Karpas-422 (cell line): ENCODE measurements around the gene EGLN2. TPM values are rescaled to one million over a fixed set of nuclear protein-coding genes. Genes with fewer than 3 reads are reported as not detected.
"Not testable (repeated sequence)": the region's sequence is repeated elsewhere in the genome, so short reads cannot be mapped to it uniquely, and the experiment has no call there.

Experiments used
- DNase-seq: peaks from one replicate; pipeline ENCODE4 v3.0.0-alpha.2; 2015
- H2AFZ ChIP-seq: fragments of 200-600 bp; sonication (generic); 2 replicates; pipeline ENCODE4 v1.6.1; 2014; ENCODE audit warnings: antibody characterized with exemption, low read length, mixed read lengths
- H3K27ac ChIP-seq: fragments of 200-600 bp; sonication (generic); 2 replicates; pipeline ENCODE4 v1.5.1; 2014; ENCODE audit warnings: mild to moderate bottlenecking, low read length, moderate library complexity
- H3K27me3 ChIP-seq: fragments of 200-600 bp; sonication (generic); 2 replicates; pipeline ENCODE4 v1.6.1; 2014; ENCODE audit warnings: low read length, mixed read lengths
- H3K36me3 ChIP-seq: fragments of 200-600 bp; sonication (generic); 2 replicates; pipeline ENCODE4 v1.6.1; 2014; ENCODE audit warnings: low read length, mixed read lengths; ENCODE audit not compliant: insufficient read depth
- H3K4me1 ChIP-seq: fragments of 200-600 bp; sonication (generic); 2 replicates; pipeline ENCODE4 v1.6.1; 2014; ENCODE audit warnings: mild to moderate bottlenecking, low read length, mixed read lengths
- H3K4me2 ChIP-seq: fragments of 200-600 bp; sonication (generic); 2 replicates; pipeline ENCODE4 v1.6.1; 2014; ENCODE audit warnings: low read length, low read depth, mild to moderate bottlenecking; ENCODE audit not compliant: poor library complexity, severe bottlenecking
- H3K4me3 ChIP-seq: fragments of 200-600 bp; sonication (generic); 2 replicates; pipeline ENCODE4 v1.5.1; 2014; ENCODE audit warnings: mild to moderate bottlenecking, antibody characterized with exemption, low read length, mixed read lengths
- H3K79me2 ChIP-seq: fragments of 200-600 bp; sonication (generic); 2 replicates; pipeline ENCODE4 v1.6.1; 2014; ENCODE audit warnings: mild to moderate bottlenecking, low read length, mixed read lengths
- H3K9ac ChIP-seq: fragments of 200-600 bp; sonication (generic); 2 replicates; pipeline ENCODE4 v1.6.0; 2014; ENCODE audit warnings: low read length
- H3K9me2 ChIP-seq: fragments of 200-600 bp; sonication (generic), shearing (Covaris generic); replicated peaks from 2 replicates; pipeline ENCODE4 v1.6.0; 2014; ENCODE audit warnings: mild to moderate bottlenecking, low read length, moderate library complexity; ENCODE audit not compliant: insufficient read depth
- H3K9me3 ChIP-seq: fragments of 300-700, 200-600 bp; sonication (generic); 2 replicates; pipeline ENCODE4 v1.6.1; 2014; ENCODE audit warnings: low read length, mixed read lengths
- H4K20me1 ChIP-seq: fragments of 200-600 bp; sonication (generic); 2 replicates; pipeline ENCODE4 v1.6.1; 2014; ENCODE audit warnings: mild to moderate bottlenecking, antibody characterized with exemption, low read length, low read depth; ENCODE audit not compliant: insufficient read depth
- total RNA-seq: library from RNA; depleted of rRNA; stranded (reverse); fragments of >200 nt; shearing (Covaris generic); gene quantifications from 2 replicates; pipeline ENCODE4 v1.2.3, GENCODE V29; 2014; ENCODE audit warnings: low replicate concordance

Gene EGLN2
- total RNA-seq, 1 experiment from 2014 or later = 49.4 TPM

- H3K27me3 ChIP-seq, H3K9ac ChIP-seq, H3K9me2 ChIP-seq, H3K27ac ChIP-seq, H2AFZ ChIP-seq, H3K4me3 ChIP-seq, H3K36me3 ChIP-seq, H3K4me2 ChIP-seq, H3K79me2 ChIP-seq, H3K9me3 ChIP-seq, H4K20me1 ChIP-seq, DNase-seq: not testable (repeated sequence)
- H3K4me1 ChIP-seq = peaks cover 13% of the 10 kb centered on the region
Observed at GRCh38 chr19:40824916-40825315, 25.9 kb downstream of the EGLN2 start.

- not testable (repeated sequence) for H3K4me2 ChIP-seq, H3K79me2 ChIP-seq, H2AFZ ChIP-seq, H3K9me3 ChIP-seq, H4K20me1 ChIP-seq, H3K27ac ChIP-seq, H3K9me2 ChIP-seq, H3K4me3 ChIP-seq, H3K27me3 ChIP-seq, DNase-seq, H3K36me3 ChIP-seq, H3K9ac ChIP-seq
- peaks cover 13% of the 10 kb centered on the region for H3K4me1 ChIP-seq
Observed at GRCh38 chr19:40825460-40826095, 26.6 kb downstream of the EGLN2 start.

GRCh38 chr19:40826312-40826698, 27.3 kb downstream of the EGLN2 start:
- not testable (repeated sequence) for H3K27ac ChIP-seq, H3K4me3 ChIP-seq, H3K9me3 ChIP-seq, H3K9me2 ChIP-seq, H4K20me1 ChIP-seq, H3K79me2 ChIP-seq, H3K4me2 ChIP-seq, H3K36me3 ChIP-seq, H3K27me3 ChIP-seq, H2AFZ ChIP-seq, DNase-seq, H3K9ac ChIP-seq
- H3K4me1 ChIP-seq = peaks cover 13% of the 10 kb centered on the region

GRCh38 chr19:40826699-40827385, 27.9 kb downstream of the EGLN2 start:
- not testable (repeated sequence) for DNase-seq, H3K9me3 ChIP-seq, H3K36me3 ChIP-seq, H3K27me3 ChIP-seq, H2AFZ ChIP-seq, H3K79me2 ChIP-seq, H3K4me3 ChIP-seq, H4K20me1 ChIP-seq, H3K4me2 ChIP-seq, H3K27ac ChIP-seq, H3K9me2 ChIP-seq, H3K9ac ChIP-seq
- peaks cover 13% of the 10 kb centered on the region for H3K4me1 ChIP-seq

- Histone ChIP-seq H3K4me2 (no peak overlapping the region), H3K36me3 (no peaks in the 10 kb centered on the region), H3K4me3 (no peak overlapping the region), H3K9me2 (no peaks in the 10 kb centered on the region), H4K20me1 (no peaks in the 10 kb centered on the region), H3K27ac (no peak overlapping the region), H3K27me3 (no peaks in the 10 kb centered on the region), H3K4me1 (peaks cover 8% of the 10 kb centered on the region), H3K79me2 (no peaks in the 10 kb centered on the region), H2AFZ (no peak overlapping the region), H3K9me3 (no peaks in the 10 kb centered on the region), H3K9ac (no peak overlapping the region)
- DNase-seq = no peak
Observed at GRCh38 chr19:40827386-40828247, 28.6 kb downstream of the EGLN2 start.

GRCh38 chr19:40829205-40829604, 30.2 kb downstream of the EGLN2 start:
- Histone ChIP-seq H4K20me1 (no peaks in the 10 kb centered on the region), H3K79me2 (no peaks in the 10 kb centered on the region), H3K4me2 (no peak overlapping the region), H2AFZ (no peak overlapping the region), H3K36me3 (no peaks in the 10 kb centered on the region), H3K9ac (no peak overlapping the region), H3K27ac (no peak overlapping the region), H3K27me3 (no peaks in the 10 kb centered on the region), H3K9me3 (no peaks in the 10 kb centered on the region), H3K4me1 (no peaks in the 10 kb centered on the region), H3K9me2 (no peaks in the 10 kb centered on the region), H3K4me3 (no peak overlapping the region)
- DNase-seq = no peak

- H3K4me2 ChIP-seq, H2AFZ ChIP-seq, H3K4me1 ChIP-seq, H3K27ac ChIP-seq, H3K9me3 ChIP-seq, H3K79me2 ChIP-seq, H3K27me3 ChIP-seq, H3K9ac ChIP-seq, H3K36me3 ChIP-seq, H3K4me3 ChIP-seq, DNase-seq, H3K9me2 ChIP-seq, H4K20me1 ChIP-seq: not testable (repeated sequence)
Observed at GRCh38 chr19:40830741-40831140, 31.8 kb downstream of the EGLN2 start.
